CD4-positive, alpha-beta T cell treated with Interleukin-4 for 1 hour (primary cell): Measurements from ENCODE around the gene MED6.

ENCODE experiments used
- DNase-seq, 2 donors: peaks; one replicate each; pipeline ENCODE4 v3.0.0-alpha.2; 2020 to 2022

Gene MED6

DNA sequence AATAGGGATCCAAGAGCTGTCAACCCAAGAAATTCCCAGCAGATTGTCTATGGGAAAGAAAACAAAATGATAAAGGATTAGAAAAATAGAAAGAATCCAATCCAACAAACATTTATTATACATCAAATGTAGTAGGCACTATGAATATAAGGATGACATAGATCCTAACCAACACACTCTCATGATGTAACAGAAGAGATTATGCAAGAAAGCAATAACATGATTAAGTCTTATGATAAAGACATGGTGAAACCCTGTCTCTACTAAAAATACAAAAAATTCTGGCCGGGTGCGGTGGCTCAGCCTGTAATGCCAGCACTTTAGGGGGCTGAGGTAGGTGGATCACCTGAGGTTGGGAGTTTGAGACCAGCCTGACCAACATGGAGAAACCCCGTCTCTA is 2.7 kb downstream of the MED6 start:
- DNase-seq: no peak

DNA sequence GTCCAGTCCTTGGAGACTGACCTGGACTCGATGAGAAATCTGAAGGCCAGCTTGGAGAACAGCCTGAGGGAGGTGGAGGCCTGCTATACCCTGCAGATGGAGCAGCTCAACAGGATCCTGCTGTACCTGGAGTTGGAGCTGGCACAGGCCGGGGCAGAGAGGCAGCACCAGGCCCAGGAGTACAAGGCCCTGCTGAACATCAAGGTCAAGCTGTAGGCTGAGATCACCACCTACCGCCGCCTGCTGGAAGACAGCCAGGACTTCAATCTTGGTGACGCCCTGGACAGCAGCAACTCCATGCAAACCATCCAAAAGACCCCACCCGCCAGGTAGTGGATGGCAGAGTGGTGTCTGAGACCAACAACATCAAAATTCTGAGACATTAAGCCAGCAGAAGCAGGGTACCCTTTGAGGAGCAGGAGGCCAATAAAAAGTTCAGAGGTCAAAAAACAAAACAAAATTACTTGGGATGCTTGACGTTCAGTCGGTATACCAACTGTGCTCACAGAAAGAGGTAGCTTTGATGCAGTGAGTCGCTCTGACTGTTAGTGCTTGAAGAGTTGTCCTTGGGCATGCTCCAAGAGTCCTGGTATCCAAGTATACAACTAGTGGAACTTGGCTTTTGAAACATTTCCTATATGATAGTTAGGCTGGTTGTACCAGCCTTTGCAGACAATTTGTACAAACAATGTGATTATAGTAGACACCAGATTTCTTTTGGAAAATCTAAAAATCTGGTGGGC is 4.8 kb downstream of the MED6 start:
- DNase-seq: no peak

DNA sequence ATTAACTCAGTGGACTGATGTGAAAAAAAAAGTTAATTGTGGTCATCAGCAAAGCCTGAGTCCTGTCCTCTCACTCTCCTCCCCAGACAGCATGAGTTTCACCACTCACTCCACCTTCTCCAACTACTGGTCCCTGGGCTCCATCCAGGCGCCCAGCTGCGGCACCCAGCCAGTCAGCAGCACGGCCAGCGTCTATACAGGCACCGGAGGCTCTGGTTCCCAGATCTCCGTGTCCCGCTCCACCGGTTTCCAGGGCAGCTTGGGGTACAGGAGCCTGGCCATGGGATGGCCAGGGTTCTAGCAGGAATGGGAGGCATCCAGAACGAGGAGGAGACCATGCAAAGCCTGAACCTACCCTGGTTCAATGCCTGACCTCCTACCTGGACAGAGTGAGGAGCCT is 6.0 kb downstream of the MED6 start:
- no peak for DNase-seq

DNA sequence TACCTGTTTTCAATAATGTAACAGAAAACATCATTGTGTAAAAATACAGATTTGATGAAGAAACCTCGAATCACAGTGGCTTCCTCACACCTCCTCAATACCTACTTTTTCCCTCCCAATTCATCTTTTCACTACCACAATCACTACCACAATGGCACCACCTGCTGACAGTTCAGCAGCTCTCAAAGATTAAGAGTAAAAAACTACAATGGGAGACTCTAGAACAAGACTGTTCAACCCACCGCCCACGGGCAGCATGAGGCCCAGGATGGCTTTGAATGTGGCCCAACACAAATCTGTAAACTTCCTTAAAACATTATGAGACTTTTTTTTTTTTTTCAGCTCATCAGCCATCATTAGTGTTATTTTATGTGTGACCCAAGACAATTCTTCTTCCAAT is 15.2 kb downstream of the MED6 start:
- DNase-seq: peak in 1 of 2 donors; percentile 7

DNA sequence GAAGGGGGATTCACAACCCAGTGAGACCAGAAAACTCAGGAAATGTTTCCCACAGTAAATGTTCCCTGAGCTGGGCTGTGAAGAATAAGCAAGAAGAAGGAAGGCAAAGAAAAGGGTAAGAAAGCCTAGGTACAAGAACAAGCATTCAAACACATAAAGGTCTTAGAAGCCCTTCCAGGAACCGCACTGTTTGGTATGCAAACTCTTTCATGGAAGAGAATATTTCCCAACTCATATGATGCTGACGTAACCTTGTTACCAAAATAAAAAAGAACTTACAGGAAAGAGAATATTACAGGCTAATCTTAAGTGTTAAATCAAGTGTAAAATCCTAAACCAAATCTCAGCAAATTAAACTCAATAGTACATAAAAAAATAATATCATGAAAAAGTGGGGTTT is 23.6 kb downstream of the MED6 start:
- no peak for DNase-seq

DNA sequence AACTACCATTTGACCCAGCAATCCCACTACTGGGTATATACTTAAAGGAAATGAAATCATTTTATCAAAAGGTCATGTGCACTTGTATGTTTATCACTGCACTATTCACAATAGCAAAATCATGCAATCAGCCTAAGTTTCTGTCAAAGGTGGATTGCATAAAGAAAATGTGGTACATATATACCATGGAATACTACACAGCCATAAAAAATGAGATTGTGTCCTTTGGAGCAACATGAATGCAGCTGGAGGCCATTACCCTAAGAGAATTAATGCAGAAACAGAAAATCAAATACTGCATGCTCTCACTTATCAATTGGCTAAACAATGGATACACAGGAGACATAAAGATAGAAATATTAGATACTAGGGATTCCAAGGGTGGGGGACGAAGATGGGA is 27.4 kb downstream of the MED6 start:
- no peak for DNase-seq

DNA sequence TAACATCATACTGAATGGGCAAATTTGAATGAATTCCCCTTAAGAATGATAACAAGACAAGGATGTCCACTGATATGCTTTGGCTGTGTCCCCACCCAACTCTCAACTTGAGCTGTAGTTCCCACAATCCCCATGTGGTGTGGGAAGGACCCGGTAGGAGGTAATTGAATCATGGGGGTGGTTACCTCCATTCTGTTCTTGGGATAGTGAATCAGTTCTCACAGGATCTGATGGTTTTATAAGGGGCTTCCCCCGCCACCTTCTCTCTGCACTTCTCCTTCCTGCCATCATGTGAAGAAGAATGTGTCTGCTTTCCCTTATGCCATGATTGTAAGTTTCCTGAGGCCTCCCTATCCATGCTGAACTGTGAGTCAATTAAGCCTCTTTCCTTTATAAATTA is 29.3 kb downstream of the MED6 start:
- DNase-seq: no peak

DNA sequence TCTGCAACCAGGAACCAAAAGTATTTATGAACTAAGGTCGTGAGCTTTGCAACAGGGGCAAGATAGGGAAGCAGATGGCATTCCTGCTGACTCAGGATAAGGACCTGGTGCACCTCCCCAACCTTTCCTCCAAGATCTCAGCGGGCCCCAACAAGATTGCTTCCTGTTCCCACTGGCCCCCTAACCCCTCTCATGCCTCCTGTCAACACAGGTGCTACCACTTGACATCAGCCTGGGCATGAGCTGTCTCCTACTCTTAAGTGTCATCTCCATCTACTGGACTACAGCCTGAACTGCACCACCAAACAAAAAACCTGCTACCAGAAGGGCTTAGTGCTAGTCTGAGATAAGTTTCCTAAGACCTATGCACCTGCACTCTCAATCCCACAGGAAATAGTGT is 32.7 kb downstream of the MED6 start:
- DNase-seq: peak in 1 of 2 donors; percentile 2

DNA sequence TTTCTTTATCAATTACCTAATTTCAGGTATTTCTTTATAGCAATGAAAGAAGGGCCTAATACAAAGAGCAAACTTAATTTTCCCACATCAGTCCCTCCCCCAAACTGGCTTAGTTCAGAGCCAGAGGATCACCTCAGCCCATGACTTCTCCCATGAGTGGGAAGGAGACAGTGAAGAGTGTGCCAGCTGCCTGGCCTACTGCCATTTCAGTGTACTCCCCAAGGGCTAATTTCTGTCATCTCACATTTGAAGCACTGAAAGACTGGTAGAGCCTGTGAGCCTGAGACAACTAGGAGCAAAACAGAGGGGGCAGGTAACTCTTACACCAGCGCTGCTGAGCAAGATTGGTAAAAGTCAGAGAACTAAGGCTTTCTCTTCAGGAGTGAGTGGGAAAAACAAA is 36.6 kb downstream of the MED6 start:
- no peak for DNase-seq

DNA sequence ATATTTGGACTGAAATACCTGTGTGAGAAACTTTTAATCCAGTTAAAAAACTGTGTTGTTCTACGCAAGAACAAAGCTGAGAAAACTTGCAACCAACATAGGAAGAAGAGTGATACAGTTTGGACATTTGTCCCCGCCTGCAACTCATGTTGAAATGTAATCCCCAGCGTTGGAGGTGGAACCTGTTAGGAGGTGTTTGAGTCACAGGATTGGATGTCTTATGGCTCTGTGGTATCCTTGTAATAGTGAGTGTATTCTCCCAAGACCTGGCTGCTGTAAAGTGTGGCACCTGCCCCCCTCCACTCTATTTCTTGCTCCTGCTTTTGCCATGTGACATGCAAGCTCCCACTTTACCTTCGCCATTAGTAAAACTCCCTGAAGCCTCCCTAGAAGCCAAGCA is 37.0 kb downstream of the MED6 start:
- no peak for DNase-seq

DNA sequence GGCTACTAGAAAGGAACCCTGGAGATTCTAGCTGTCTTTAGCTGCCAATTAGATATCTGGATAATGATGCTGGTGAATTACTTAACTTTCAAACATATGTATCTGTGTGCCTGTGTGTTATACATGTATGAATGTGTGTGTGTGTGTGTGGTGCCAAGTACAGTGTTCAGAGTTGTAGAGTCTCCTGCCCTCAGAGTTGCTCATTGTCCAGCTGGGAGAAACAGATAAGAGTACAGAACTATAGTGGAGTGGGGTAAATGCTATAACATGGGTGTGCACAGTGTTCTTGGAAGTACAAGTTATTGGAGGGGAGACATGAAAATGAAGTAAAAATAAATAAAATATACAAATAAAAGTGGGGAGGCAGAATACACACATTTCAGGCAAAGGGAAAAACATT is 42.1 kb downstream of the MED6 start:
- no peak for DNase-seq

DNA sequence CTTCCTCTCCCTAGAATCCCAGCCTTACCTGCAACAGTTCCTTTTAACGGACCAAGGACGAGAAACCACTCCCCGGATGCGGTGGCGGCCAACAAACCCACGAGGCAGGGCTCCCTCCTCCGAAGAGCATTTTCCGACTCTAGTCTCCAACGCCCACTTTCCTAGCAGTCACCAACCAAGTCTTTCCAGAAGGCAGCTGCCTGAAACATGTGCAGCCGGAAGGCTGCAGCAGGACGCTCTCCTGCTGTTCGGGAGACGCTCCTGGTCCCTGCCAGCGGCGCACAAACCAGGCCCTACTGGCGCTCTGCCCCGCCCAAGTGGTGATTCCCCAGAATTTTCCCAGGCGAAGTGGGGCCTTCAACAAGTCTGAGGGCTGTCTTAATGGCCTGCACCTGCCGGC is 44.6 kb downstream of the MED6 start:
- DNase-seq: no peak

DNA sequence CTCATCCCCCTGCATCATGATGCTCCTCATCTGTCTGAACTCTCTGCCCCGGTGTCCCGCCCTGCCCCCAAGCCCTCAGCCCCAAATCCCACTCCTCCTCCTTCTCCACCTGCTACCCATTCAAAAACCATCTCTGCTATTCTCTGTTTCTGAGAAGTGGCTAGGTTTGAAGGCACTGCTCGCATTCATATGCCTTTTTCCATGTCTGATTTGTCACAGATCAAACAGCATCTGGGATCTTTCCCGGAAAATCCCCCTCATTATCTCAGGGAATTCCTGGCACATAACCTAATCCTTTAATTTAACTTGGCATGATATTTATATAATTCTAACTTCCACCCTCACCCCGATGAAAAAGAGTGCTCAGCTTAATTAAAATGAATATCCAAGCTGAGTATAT is 62.4 kb downstream of the MED6 start:
- DNase-seq: no peak

DNA sequence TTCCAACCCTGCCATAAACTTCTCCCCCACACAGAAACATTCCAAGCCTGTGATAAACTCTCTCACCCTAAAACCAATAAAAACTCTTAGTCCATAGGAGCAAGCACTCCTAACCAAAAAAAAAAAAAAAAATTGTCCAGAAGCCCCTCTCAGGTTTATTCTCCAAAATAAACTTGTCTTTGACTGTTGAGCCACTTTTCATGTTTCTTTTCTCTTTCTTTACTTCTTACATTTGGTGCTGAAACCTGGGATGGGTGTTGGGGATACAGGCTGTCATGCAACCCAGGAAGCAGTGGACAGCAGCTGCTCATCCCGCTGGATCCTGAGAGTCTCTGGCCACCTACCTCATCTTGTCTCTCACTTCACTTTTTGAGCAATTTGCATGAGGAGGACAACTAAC is 63.6 kb downstream of the MED6 start:
- no peak for DNase-seq

DNA sequence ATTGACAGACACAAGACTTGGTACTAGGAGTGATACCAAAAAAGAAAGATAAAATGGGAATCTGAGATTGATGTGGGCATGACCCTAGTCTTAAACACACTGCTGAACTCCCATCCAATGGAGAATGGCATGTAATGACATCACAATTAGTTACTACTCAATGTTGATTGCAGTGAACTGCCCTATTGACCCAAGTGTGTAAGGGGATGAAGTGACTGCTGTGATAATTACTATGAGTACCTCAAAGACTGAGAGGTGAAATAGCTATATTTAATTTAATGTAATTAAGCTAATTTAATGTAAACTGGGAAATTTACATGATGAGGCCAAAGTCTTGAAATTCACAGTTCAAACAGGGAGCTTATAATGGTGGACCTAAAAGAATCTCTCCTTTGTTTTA is 65.6 kb downstream of the MED6 start, which contains the start of gene ADAM20:
ADAM20 (minus strand) TSS at position 101 of the 400 bp plus-strand sequence. CDS start 10,247 bp downstream, outside the sequence.
- no peak for DNase-seq
